Left lobe of liver (tissue), 2 donors: ENCODE data around the gene UGT1A10. TPM values are rescaled to one million over a fixed set of nuclear protein-coding genes. Genes with fewer than 3 reads are reported as not detected.
"Not testable (repeated sequence)": the region's sequence is repeated elsewhere in the genome, so short reads cannot be mapped to it uniquely, and the experiment has no call there.

Experiments used
- ATAC-seq: fragments of 200-7000 bp; cut with Tn5 transposase; one replicate; pipeline ENCODE4 v1.9.1; 2020; ENCODE audit warnings: mild to moderate bottlenecking, moderate library complexity
- DNase-seq: peaks from one replicate; pipeline ENCODE4 v3.0.0-alpha.2; 2020; ENCODE audit warnings: low spot score
- total RNA-seq: library from RNA; stranded (reverse); gene quantifications from one replicate; pipeline ENCODE4 v1.2.1, GENCODE V29; 2021
- donor health status: DM: no; HTN: no; CAD: no; lungs with moderate emphysema.
- donor health status: DM: no; HTN: yes; CAD: no.

The UGT1A10 gene
- total RNA-seq, 1 donor from 2014 or later: 0.45 TPM

GRCh38 chr2:233691443-233692433 lies 55.5 kb downstream of the UGT1A10 start:
- DNase-seq (no peak), ATAC-seq (no peak)

GRCh38 chr2:233692648-233693047 lies 56.4 kb downstream of the UGT1A10 start, which contains the start of gene UGT1A6:
TSS of gene UGT1A6 (plus strand) at chr2:233692890. CDS start at chr2:233693005, 115 bp downstream.
- no peak for DNase-seq

GRCh38 chr2:233693963-233694362 lies 57.7 kb downstream of the UGT1A10 start:
- DNase-seq (peak; percentile 75), ATAC-seq (peak; percentile 75)

More at GRCh38 chr2:233692648-233693047, 56.4 kb downstream of the UGT1A10 start, which contains the start of gene UGT1A6:
- ATAC-seq: peak; percentile 69

- ATAC-seq (no peak), DNase-seq (no peak)
Observed at GRCh38 chr2:233698740-233699139, 62.5 kb downstream of the UGT1A10 start.

- no peak for DNase-seq
- peak; percentile 35 for ATAC-seq
Observed at GRCh38 chr2:233699424-233700027, 63.3 kb downstream of the UGT1A10 start.

GRCh38 chr2:233700028-233700635 lies 63.9 kb downstream of the UGT1A10 start:
- DNase-seq (peak; percentile 77), ATAC-seq (peak; percentile 86)

- DNase-seq, ATAC-seq: not testable (repeated sequence)
Observed at GRCh38 chr2:233700842-233701241, 64.6 kb downstream of the UGT1A10 start.

- ATAC-seq (no peak), DNase-seq (no peak)
Observed at GRCh38 chr2:233702238-233702637, 66.0 kb downstream of the UGT1A10 start.

- DNase-seq (peak; percentile 96), ATAC-seq (peak; percentile 92)
Observed at GRCh38 chr2:233705911-233706506, 69.8 kb downstream of the UGT1A10 start.

- DNase-seq: no peak
- ATAC-seq: peak; percentile 7
Observed at GRCh38 chr2:233706720-233707119, 70.5 kb downstream of the UGT1A10 start.

GRCh38 chr2:233707940-233708644 lies 71.8 kb downstream of the UGT1A10 start:
- DNase-seq (no peak), ATAC-seq (no peak)

GRCh38 chr2:233708942-233709341 lies 72.7 kb downstream of the UGT1A10 start:
- DNase-seq (no peak), ATAC-seq (no peak)

GRCh38 chr2:233711312-233712008 lies 75.2 kb downstream of the UGT1A10 start:
- DNase-seq (peak; percentile 86), ATAC-seq (peak; percentile 95)

GRCh38 chr2:233712611-233713261 lies 76.5 kb downstream of the UGT1A10 start, which contains the start of gene UGT1A5:
TSS of gene UGT1A5 (plus strand) at chr2:233712907. CDS start at chr2:233712992, 85 bp downstream.
- ATAC-seq: no peak
- no peak for DNase-seq

GRCh38 chr2:233713262-233713615 lies 77.0 kb downstream of the UGT1A10 start:
- no peak for DNase-seq
- no peak for ATAC-seq

GRCh38 chr2:233714121-233714520 lies 77.9 kb downstream of the UGT1A10 start:
- DNase-seq (no peak), ATAC-seq (no peak)

- DNase-seq (peak; percentile 88), ATAC-seq (peak; percentile 85)
Observed at GRCh38 chr2:233718552-233718951, 82.3 kb downstream of the UGT1A10 start, which contains the start of gene UGT1A4. TSS of gene UGT1A4 (plus strand) at chr2:233718736. CDS start at chr2:233718821, 85 bp downstream.

GRCh38 chr2:233728723-233729301 lies 92.6 kb downstream of the UGT1A10 start, which contains the start of gene UGT1A3:
TSS of gene UGT1A3 (plus strand) at chr2:233729042. CDS start at chr2:233729127, 85 bp downstream.
- ATAC-seq (peak; percentile 82), DNase-seq (peak; percentile 67)
